Transverse colon (tissue), 4 donors: ENCODE measurements around the gene CHORDC1. TPM values are rescaled to one million over a fixed set of nuclear protein-coding genes. Genes with fewer than 3 reads are reported as not detected.

Experiments
- DNase-seq: peaks from one replicate; pipeline ENCODE4 v3.0.0-alpha.2; 2019
- H3K27ac ChIP-seq, 4 donors: fragments of 200-600 bp; sonication (generic); 2 replicates each; pipeline ENCODE4 v1.5.1; 2016 to 2018; ENCODE audit warnings: inconsistent platforms in 4 of 4
- H3K27me3 ChIP-seq: fragments of 200-600 bp; sonication (generic); 2 replicates; pipeline ENCODE4 v1.5.1; 2017; ENCODE audit warnings: inconsistent platforms
- H3K36me3 ChIP-seq, 4 donors: fragments of 200-600 bp; sonication (generic); 2 replicates each; pipeline ENCODE4 v1.5.1; 2017 to 2019; ENCODE audit warnings: inconsistent platforms in 4 of 4
- H3K4me1 ChIP-seq, 4 donors: fragments of 200-600 bp; sonication (generic); 2 replicates each; pipeline ENCODE4 v1.5.1; 2017 to 2020; ENCODE audit warnings: inconsistent platforms in 4 of 4
- H3K4me3 ChIP-seq, 4 donors: fragments of 200-600 bp; sonication (generic); 1 replicate in 1 of 4; 2 replicates in 3 of 4; pipeline versions ENCODE4 v1.5.1 to v1.6.1; 2017 to 2019; ENCODE audit warnings: inconsistent platforms in 4 of 4
- H3K9me3 ChIP-seq, 2 donors: fragments of 200-600 bp; sonication (generic); 2 replicates each; pipeline ENCODE4 v1.5.1; 2017 to 2019; ENCODE audit warnings: inconsistent platforms in 2 of 2
- EP300 ChIP-seq: sonication (generic); formaldehyde crosslinking; IDR thresholded peaks from one replicate; pipeline ENCODE4 v1.6.1; 2017; ENCODE audit warnings: antibody characterized with exemption, low read depth
- POLR2A ChIP-seq: fragments of 450-650 bp; IDR thresholded peaks from one replicate; pipeline ENCODE4 v1.6.1; 2016; ENCODE audit warnings: antibody characterized with exemption, mild to moderate bottlenecking, moderate library complexity
- POLR2AphosphoS5 ChIP-seq, 3 donors: sonication (generic); formaldehyde crosslinking; IDR thresholded peaks; one replicate each; pipeline ENCODE4 v1.6.1; 2016; ENCODE audit warnings: antibody characterized with exemption in 3 of 3
- WGBS, 2 donors: methylation state at CpG; one replicate each; pipeline ENCODE4 v1.1.5; 2018; ENCODE audit warnings: low coverage in 1 of 2; 5-methylcytosine and 5-hydroxymethylcytosine counted together
- in situ Hi-C, 4 donors: fragments of 200-750 bp; cut with MboI; loops; one replicate each; pipeline versions ENCODE4 v1.15.0 to v1.15.1; 2017; ENCODE audit warnings: low sequenced_read_pairs in 3 of 4, low pct_ligation_motif_present in 1 of 4, low pct_unique_long_range_greater_than_20kb in 1 of 4
- intact Hi-C: fragments of 100-400 bp; cut with DNase I; formaldehyde crosslinking; loops from one replicate; pipeline ENCODE4 v1.15.1; 2023; ENCODE audit warnings: low total_unique reads
- total RNA-seq, 4 donors: library from RNA; depleted of rRNA; stranded (reverse); fragments of >200 nt; gene quantifications; one replicate each; pipeline ENCODE4 v1.1.0, GENCODE V29; 2016
- TF ChIP-seq, protein P1 (sequence below), 5 experiments: fragments of 200-600 bp in 3 of 5; fragments of 450-650 bp in 2 of 5; sonication (generic) in 3 of 5; IDR thresholded peaks; 1 replicate in 2 of 5; 2 replicates in 3 of 5; pipeline ENCODE4 v1.5.1; 2016 to 2017; ENCODE audit warnings: antibody characterized with exemption in 5 of 5, inconsistent platforms in 3 of 5, mild to moderate bottlenecking in 2 of 5, moderate library complexity in 1 of 5

CHORDC1 gene
- total RNA-seq, 4 donors from 2014 or later, result 25.9 to 50.5 (median 32.0) TPM

DNA sequence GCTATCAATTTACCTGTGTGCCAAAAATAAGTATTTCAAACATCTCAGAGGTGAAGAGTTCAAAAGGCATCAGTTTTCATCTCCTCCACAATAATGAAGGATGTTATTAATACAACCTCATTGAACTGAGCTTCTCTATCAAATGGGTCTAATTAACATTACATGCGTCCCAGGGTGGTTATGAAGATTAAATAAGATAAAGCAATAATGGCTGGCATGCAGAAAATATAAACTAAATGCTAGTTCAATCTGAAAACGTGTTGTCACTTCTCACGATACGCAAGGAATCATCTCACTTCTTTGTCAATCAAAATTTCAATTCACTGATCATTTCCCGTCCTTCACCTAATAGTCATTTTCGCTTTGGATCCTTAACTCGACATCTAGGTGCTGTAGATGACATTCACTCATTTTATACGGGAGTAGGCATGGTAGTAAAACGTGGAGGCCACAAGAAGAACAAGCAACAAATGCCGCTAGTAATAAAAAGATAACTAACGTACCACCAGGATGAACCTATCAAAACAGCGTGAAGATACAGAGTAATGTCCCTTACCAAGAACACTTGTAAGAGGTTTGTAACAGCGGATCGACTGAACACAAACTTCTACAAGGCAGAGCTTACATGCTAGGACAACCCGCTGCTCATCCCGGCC, 918 bp downstream of the CHORDC1 start:
- Histone ChIP-seq H3K36me3 (peaks cover 0 to 2% (median 0%) of the 10 kb centered on the region in 4 donors), H3K27me3 (no peaks in the 10 kb centered on the region), H3K4me1 (peaks cover 11 to 38% (median 14%) of the 10 kb centered on the region in 4 donors), H3K4me3 (peak overlapping the region; percentile 68 to 95 (median 81)), H3K27ac (peak overlapping the region; percentile 90 to 95 (median 92)), H3K9me3 (no peaks in the 10 kb centered on the region)
- in situ Hi-C loops, result no loop called here
- TF ChIP-seq POLR2A, result no peak
- TF ChIP-seq, protein P1, sequence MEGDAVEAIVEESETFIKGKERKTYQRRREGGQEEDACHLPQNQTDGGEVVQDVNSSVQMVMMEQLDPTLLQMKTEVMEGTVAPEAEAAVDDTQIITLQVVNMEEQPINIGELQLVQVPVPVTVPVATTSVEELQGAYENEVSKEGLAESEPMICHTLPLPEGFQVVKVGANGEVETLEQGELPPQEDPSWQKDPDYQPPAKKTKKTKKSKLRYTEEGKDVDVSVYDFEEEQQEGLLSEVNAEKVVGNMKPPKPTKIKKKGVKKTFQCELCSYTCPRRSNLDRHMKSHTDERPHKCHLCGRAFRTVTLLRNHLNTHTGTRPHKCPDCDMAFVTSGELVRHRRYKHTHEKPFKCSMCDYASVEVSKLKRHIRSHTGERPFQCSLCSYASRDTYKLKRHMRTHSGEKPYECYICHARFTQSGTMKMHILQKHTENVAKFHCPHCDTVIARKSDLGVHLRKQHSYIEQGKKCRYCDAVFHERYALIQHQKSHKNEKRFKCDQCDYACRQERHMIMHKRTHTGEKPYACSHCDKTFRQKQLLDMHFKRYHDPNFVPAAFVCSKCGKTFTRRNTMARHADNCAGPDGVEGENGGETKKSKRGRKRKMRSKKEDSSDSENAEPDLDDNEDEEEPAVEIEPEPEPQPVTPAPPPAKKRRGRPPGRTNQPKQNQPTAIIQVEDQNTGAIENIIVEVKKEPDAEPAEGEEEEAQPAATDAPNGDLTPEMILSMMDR (IDR thresholded peaks at IDR 0.05), result no peak
- no peak for TF ChIP-seq EP300
- TF ChIP-seq POLR2AphosphoS5 (IDR thresholded peaks at IDR 0.05), result no peak
- no peak for DNase-seq
- WGBS, 2 donors, result 5 to 8% methylated on average over 11 to 16 of the region's 16 CpGs
- intact Hi-C loops, result no loop called here

DNA sequence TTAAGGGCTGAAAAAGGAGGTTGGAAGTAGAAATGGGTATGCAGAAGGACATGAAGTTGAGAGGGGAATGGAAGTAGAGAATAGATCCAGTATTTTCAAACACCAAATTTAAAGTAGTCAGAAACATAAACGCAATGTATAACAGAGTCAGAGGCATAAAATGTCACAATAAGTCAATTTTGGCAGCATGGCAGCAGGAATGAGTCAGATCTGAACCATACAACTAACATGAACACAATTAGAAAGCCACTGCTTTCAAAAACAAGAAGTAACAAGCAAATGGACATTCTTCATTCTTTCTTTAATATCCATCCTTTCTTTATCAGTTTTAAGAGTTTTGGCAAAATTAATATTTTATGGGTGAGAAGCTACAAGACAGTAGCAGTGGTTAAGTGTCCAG, 2.5 kb downstream of the CHORDC1 start:
- in situ Hi-C loops, result no loop called here
- Histone ChIP-seq H3K36me3 (peaks cover 0 to 8% (median 0%) of the 10 kb centered on the region in 4 donors), H3K4me1 (peaks cover 11 to 38% (median 14%) of the 10 kb centered on the region in 4 donors), H3K4me3 (peak overlapping the region in 1 of 4 donors; percentile 1), H3K9me3 (no peaks in the 10 kb centered on the region), H3K27me3 (no peaks in the 10 kb centered on the region), H3K27ac (no peak overlapping the region)
- DNase-seq, result no peak
- intact Hi-C loops, result no loop called here
- WGBS, 2 donors, result 49 to 71% methylated on average over 1 of the region's 1 CpG
- TF ChIP-seq POLR2AphosphoS5 (IDR thresholded peaks at IDR 0.05) (no peak), POLR2A (no peak), EP300 (no peak)
- TF ChIP-seq, protein P1 (IDR thresholded peaks at IDR 0.05), result no peak

DNA sequence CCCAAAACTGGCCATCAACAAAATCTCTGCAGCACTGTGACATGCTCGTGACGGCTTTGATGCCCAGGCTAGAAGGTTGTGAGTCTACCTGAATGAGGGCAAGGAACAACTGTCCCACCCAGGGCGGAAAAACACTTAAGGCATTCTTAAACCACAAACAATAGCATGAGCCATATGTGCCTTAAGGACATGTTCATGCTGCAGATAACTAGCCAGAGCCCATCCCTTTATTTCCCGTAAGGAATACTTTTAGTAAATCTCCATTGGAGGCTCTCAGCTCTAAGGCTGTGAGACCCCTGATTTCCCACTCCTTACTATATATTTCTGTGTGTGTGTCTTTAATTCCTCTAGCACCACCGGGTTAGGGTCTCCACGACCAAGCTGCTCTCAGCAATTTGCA, 3.4 kb downstream of the CHORDC1 start:
- no peak overlapping the region for H3K27ac ChIP-seq
- TF ChIP-seq POLR2AphosphoS5 (IDR thresholded peaks at IDR 0.05) (no peak), POLR2A (no peak), EP300 (no peak)
- TF ChIP-seq, protein P1 (IDR thresholded peaks at IDR 0.05), result no peak
- DNase-seq, result no peak
- H3K27me3 ChIP-seq, result no peaks in the 10 kb centered on the region
- H3K9me3 ChIP-seq, result no peaks in the 10 kb centered on the region
- H3K4me3 ChIP-seq, result no peak overlapping the region
- intact Hi-C loops (no loop called here), in situ Hi-C loops (no loop called here)
- 79 to 93% methylated on average over 5 to 6 of the region's 6 CpGs for WGBS, 2 donors
- peaks cover 11 to 36% (median 12%) of the 10 kb centered on the region in 4 donors for H3K4me1 ChIP-seq
- peaks cover 0 to 8% (median 0%) of the 10 kb centered on the region in 4 donors for H3K36me3 ChIP-seq

DNA sequence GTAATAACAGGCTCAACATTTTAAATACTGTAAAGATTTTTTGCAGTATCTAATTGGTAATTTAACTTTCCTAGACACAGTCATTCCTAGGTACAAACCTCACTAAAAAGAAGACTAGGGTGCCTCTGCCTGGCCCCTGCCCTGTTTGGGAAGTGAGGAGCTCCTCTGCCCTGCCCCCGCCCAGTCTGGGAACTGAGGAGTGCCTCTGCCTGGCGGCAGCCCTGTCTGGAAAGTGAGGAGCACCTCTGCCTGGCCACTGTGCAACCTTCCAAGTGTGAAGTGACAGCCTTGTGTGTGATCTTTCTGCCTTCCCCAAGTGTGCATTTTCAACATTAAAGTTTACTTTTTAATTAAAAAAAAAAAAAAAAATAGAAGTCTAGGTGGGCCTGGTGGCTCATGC, 4.2 kb downstream of the CHORDC1 start:
- Histone ChIP-seq H3K27ac (no peak overlapping the region), H3K4me1 (peaks cover 6 to 28% (median 10%) of the 10 kb centered on the region in 4 donors), H3K9me3 (no peaks in the 10 kb centered on the region), H3K4me3 (no peak overlapping the region), H3K36me3 (peaks cover 0 to 15% (median 3%) of the 10 kb centered on the region in 4 donors), H3K27me3 (no peaks in the 10 kb centered on the region)
- no peak for DNase-seq
- intact Hi-C loops (no loop called here), in situ Hi-C loops (no loop called here)
- WGBS, 2 donors, result 63 to 77% methylated on average over 2 of the region's 2 CpGs
- TF ChIP-seq EP300 (no peak), POLR2A (no peak), POLR2AphosphoS5 (IDR thresholded peaks at IDR 0.05) (no peak)
- TF ChIP-seq, protein P1 (IDR thresholded peaks at IDR 0.05), result no peak
